Nephron (organoid): Measurements from ENCODE around the gene BMI1.
A peak's percentile ranks its signal among the peaks of the same experiment; 100 is the strongest.

ENCODE experiments used
- H3K27ac Mint-ChIP-seq, 3 experiments: 2 replicates each; pipeline ENCODE4 v1.8.0; 2020; ENCODE audit warnings: mixed read lengths in 3 of 3, mild to moderate bottlenecking in 2 of 3, moderate library complexity in 1 of 3
- H3K27me3 Mint-ChIP-seq: 2 replicates; pipeline ENCODE4 v1.8.0; 2021; ENCODE audit warnings: low read depth, mild to moderate bottlenecking, moderate library complexity, mixed read lengths
- H3K36me3 Mint-ChIP-seq: 2 replicates; pipeline ENCODE4 v1.8.0; 2020; ENCODE audit warnings: low read depth, mixed read lengths
- H3K4me1 Mint-ChIP-seq: 2 replicates; pipeline ENCODE4 v1.8.0; 2020; ENCODE audit warnings: mixed read lengths
- H3K4me3 Mint-ChIP-seq, 3 experiments: 2 replicates each; pipeline ENCODE4 v1.8.0; 2020; ENCODE audit warnings: mild to moderate bottlenecking in 3 of 3, mixed read lengths in 3 of 3, moderate library complexity in 2 of 3
- H3K9me3 Mint-ChIP-seq: 2 replicates; pipeline ENCODE4 v1.8.0; 2020; ENCODE audit warnings: mixed read lengths
- CTCF ChIP-seq, 3 experiments: fragments of 200-600 bp; sonication (generic); IDR thresholded peaks; one replicate each; pipeline ENCODE4 v1.5.0; 2021; ENCODE audit warnings: antibody characterized with exemption in 3 of 3; ENCODE audit not compliant: unreplicated experiment in 3 of 3

The BMI1 gene

GRCh38 chr10:22325272-22326144, 4.6 kb downstream of the BMI1 start:
- Mint-ChIP-seq H3K4me1 (peaks cover 34% of the 10 kb centered on the region), H3K27me3 (peaks cover 62% of the 10 kb centered on the region), H3K9me3 (no peaks in the 10 kb centered on the region), H3K4me3 (peak overlapping the region; percentile 93 to 98 (median 96)), H3K36me3 (peaks cover 24% of the 10 kb centered on the region), H3K27ac (peak overlapping the region in 2 of 3 experiments; percentile 77 to 80)
- no peak for TF ChIP-seq CTCF (IDR thresholded peaks at IDR 0.05; ENCODE audit: unreplicated experiment in 3 of 3)

GRCh38 chr10:22326145-22326702, 5.3 kb downstream of the BMI1 start:
- Mint-ChIP-seq H3K9me3 (no peaks in the 10 kb centered on the region), H3K27me3 (peaks cover 64% of the 10 kb centered on the region), H3K4me1 (peaks cover 34% of the 10 kb centered on the region), H3K4me3 (peak overlapping the region; percentile 81 to 86 (median 83)), H3K27ac (peak overlapping the region in 2 of 3 experiments; percentile 63 to 80), H3K36me3 (peaks cover 30% of the 10 kb centered on the region)
- no peak for TF ChIP-seq CTCF (IDR thresholded peaks at IDR 0.05; ENCODE audit: unreplicated experiment in 3 of 3)

- H3K4me1 Mint-ChIP-seq: peaks cover 16% of the 10 kb centered on the region
- H3K9me3 Mint-ChIP-seq: peaks cover 12% of the 10 kb centered on the region
These were observed 8.3 kb downstream of the BMI1 start for GRCh38 chr10:22329150-22329549.

GRCh38 chr10:22332116-22332692, 11.3 kb downstream of the BMI1 start:
- Mint-ChIP-seq H3K36me3 (peaks cover 44% of the 10 kb centered on the region), H3K4me3 (no peak overlapping the region), H3K4me1 (peaks cover 5% of the 10 kb centered on the region), H3K27me3 (peaks cover 71% of the 10 kb centered on the region), H3K27ac (no peak overlapping the region), H3K9me3 (peaks cover 12% of the 10 kb centered on the region)
- TF ChIP-seq CTCF (IDR thresholded peaks at IDR 0.05; ENCODE audit: unreplicated experiment in 3 of 3): no peak

More at GRCh38 chr10:22329150-22329549, 8.3 kb downstream of the BMI1 start:
- no peak overlapping the region for H3K27ac Mint-ChIP-seq
- peaks cover 62% of the 10 kb centered on the region for H3K27me3 Mint-ChIP-seq
- TF ChIP-seq CTCF (IDR thresholded peaks at IDR 0.05; ENCODE audit: unreplicated experiment in 3 of 3): no peak
- H3K4me3 Mint-ChIP-seq: no peak overlapping the region
- peaks cover 49% of the 10 kb centered on the region for H3K36me3 Mint-ChIP-seq

GRCh38 chr10:22333167-22333974, 12.5 kb downstream of the BMI1 start:
- Mint-ChIP-seq H3K36me3 (peaks cover 36% of the 10 kb centered on the region), H3K9me3 (peaks cover 12% of the 10 kb centered on the region), H3K27ac (no peak overlapping the region), H3K4me3 (peak overlapping the region; percentile 56 to 81 (median 71)), H3K27me3 (peaks cover 79% of the 10 kb centered on the region), H3K4me1 (peaks cover 9% of the 10 kb centered on the region)
- no peak for TF ChIP-seq CTCF (IDR thresholded peaks at IDR 0.05; ENCODE audit: unreplicated experiment in 3 of 3)
